ENCODE measurements around the gene BRSK2. TPM values are rescaled to one million over a fixed set of nuclear protein-coding genes. Genes with fewer than 3 reads are reported as not detected.

The BRSK2 gene
- 43.1 TPM for total RNA-seq

DNA sequence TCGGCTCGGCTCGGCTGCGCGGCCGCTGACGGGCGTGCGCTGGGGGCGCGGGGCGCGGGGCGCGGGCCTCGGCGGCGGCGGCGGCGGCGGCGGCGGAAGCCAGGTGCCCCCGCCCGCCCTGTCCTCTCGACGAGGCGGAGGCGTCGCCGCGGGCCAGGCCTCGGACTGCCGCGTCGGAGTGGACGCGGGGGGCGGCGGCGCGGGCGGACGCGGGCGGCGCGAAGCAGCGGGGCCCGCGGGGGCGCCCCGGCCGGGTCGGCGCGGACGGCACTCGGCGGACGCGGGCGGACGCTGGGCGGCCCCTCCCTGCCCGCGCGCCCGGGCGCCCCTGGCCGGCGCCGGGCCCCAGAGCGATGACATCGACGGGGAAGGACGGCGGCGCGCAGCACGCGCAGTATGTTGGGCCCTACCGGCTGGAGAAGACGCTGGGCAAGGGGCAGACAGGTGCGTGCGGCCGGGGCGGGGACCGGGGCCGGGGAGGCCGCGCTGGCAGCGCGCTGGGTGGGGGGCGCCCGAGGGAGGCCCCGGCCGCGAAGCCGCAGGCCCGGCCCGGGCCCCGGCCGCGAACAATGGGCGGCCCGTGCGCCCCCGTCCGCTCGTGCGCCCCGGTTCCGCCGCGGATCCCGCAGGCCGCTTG is at the start of gene BRSK2:
Gene BRSK2, plus strand, starts transcription at position 3 of the 637 bp plus-strand sequence. Its CDS starts 351 bp downstream, at position 354.

DNA sequence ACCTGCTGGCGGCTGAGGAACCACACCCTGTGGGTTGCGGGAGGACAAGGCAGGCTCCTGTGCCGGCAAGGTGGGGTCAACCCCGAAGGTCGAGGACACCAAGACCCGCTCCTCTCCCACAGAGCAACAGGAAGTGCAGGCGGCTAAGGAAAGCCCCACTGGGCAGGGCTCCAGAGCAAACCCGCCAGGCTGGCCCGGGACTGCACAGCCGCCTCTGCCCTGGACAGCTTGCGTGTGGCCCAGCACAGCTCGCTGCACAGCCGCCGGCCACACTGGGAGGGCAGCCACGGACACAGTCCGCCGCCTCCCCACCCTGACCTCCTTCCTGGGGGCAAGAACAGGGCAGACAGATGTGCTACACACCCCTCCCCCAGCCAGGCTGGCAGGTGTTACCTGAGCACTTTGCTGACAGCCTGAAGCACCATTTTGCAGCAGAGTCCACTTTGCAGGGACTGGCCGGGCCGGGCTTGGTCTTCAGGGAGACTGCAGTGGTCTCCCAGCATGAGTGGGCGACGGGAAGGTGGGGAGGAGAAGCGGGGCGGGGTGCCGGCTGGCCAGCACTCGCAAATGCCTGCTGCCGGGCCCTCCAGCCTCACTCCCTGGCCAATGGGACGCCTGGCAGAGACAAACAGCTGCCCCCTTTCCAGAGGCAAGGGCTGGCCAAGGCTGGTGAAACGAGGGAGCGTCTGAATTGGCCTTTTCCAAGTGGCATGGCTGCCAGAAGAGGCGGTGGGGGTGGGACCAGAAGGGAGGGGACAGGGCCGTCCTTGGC is 96.5 kb downstream of the BRSK2 start, which contains the start of gene MOB2:
Gene MOB2, minus strand, starts transcription at position 726 of the 772 bp plus-strand sequence. Its CDS starts 223 bp downstream, at position 503.

Other genes with a start within 250 kb of the BRSK2 start
- not detected for gene MUC5AC, start 232.0 kb upstream of the BRSK2 start, total RNA-seq
- not detected for gene MUC5B, start 166.9 kb upstream of the BRSK2 start, total RNA-seq
- 28.4 TPM for gene TOLLIP, start 80.3 kb upstream of the BRSK2 start, total RNA-seq
- gene MOB2, start 96.8 kb downstream of the BRSK2 start, total RNA-seq: 15.2 TPM
- gene DUSP8, start 182.3 kb downstream of the BRSK2 start, total RNA-seq: 8.8 TPM
- gene KRTAP5-1, start 195.3 kb downstream of the BRSK2 start, total RNA-seq: not detected
- gene KRTAP5-2, start 208.4 kb downstream of the BRSK2 start, total RNA-seq: not detected
- not detected for gene KRTAP5-3, start 218.5 kb downstream of the BRSK2 start, total RNA-seq
- gene KRTAP5-4, start 232.2 kb downstream of the BRSK2 start, total RNA-seq: not detected
- not detected for gene KRTAP5-5, start 239.8 kb downstream of the BRSK2 start, total RNA-seq